ENCODE data around the gene TAF4. TPM values are rescaled to one million over a fixed set of nuclear protein-coding genes. Genes with fewer than 3 reads are reported as not detected.

Gene TAF4
- polyA plus RNA-seq, 1 donor from 2014 or later: 10.2 TPM

DNA sequence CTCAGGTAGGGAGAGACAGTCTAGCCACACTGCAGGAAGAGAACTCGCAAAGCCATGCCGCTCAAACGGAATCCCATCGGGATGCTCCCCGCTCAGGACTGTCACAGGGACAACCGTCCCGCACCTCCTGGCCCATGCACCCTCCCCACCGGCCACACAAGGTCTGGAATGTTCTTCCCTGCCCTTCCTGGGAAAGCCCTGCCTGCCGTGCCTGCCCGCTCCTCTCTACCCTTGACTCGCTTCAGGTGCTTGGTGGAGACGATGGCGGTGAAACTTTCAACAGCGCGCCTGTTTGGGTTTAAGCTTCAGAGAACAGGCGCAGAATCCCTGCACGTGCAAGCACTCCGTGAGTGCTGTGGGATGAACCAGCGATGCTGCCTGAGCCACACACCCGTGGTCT lies 20.6 kb downstream of the TAF4 start:
- Histone ChIP-seq H3K27me3 (ENCODE audit: insufficient read depth, low read depth, low read length) (no peaks in the 10 kb centered on the region), H3K9me3 (ENCODE audit: low read length) (no peaks in the 10 kb centered on the region), H4K20me1 (ENCODE audit: insufficient read depth) (no peaks in the 10 kb centered on the region), H3K4me3 (ENCODE audit: low read length) (no peak overlapping the region), H3K9me2 (ENCODE audit: insufficient read depth, low read length) (no peaks in the 10 kb centered on the region), H2AFZ (ENCODE audit: low read depth, low read length) (no peak overlapping the region), H3K9ac (ENCODE audit: low read length) (no peak overlapping the region), H3K27ac (ENCODE audit: low read length) (no peak overlapping the region), H3F3A (ENCODE audit: insufficient read depth, low read length, poor library complexity, severe bottlenecking) (no peaks in the 10 kb centered on the region), H3K36me3 (ENCODE audit: insufficient read depth, low read length) (no peaks in the 10 kb centered on the region), H3K4me2 (ENCODE audit: low read length) (no peak overlapping the region), H3K79me2 (replicated peaks; ENCODE audit: insufficient read depth, low read length) (peaks cover 44% of the 10 kb centered on the region)
- TF ChIP-seq, protein P1, sequence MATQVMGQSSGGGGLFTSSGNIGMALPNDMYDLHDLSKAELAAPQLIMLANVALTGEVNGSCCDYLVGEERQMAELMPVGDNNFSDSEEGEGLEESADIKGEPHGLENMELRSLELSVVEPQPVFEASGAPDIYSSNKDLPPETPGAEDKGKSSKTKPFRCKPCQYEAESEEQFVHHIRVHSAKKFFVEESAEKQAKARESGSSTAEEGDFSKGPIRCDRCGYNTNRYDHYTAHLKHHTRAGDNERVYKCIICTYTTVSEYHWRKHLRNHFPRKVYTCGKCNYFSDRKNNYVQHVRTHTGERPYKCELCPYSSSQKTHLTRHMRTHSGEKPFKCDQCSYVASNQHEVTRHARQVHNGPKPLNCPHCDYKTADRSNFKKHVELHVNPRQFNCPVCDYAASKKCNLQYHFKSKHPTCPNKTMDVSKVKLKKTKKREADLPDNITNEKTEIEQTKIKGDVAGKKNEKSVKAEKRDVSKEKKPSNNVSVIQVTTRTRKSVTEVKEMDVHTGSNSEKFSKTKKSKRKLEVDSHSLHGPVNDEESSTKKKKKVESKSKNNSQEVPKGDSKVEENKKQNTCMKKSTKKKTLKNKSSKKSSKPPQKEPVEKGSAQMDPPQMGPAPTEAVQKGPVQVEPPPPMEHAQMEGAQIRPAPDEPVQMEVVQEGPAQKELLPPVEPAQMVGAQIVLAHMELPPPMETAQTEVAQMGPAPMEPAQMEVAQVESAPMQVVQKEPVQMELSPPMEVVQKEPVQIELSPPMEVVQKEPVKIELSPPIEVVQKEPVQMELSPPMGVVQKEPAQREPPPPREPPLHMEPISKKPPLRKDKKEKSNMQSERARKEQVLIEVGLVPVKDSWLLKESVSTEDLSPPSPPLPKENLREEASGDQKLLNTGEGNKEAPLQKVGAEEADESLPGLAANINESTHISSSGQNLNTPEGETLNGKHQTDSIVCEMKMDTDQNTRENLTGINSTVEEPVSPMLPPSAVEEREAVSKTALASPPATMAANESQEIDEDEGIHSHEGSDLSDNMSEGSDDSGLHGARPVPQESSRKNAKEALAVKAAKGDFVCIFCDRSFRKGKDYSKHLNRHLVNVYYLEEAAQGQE (IDR thresholded peaks at IDR 0.05; ENCODE audit: borderline replicate concordance): no peak
- TF ChIP-seq TAF1 (IDR thresholded peaks at IDR 0.05; ENCODE audit: low read depth) (no peak), RAD21 (conservative IDR thresholded peaks at IDR 0.05) (no peak), SMC3 (conservative IDR thresholded peaks at IDR 0.05; ENCODE audit: poor library complexity) (no peak), MXI1 (conservative IDR thresholded peaks at IDR 0.05; ENCODE audit: poor library complexity, severe bottlenecking) (no peak), POLR2AphosphoS5 (IDR thresholded peaks at IDR 0.05) (no peak), EP300 (conservative IDR thresholded peaks at IDR 0.05; ENCODE audit: poor library complexity, severe bottlenecking) (no peak), EZH2 (IDR thresholded peaks at IDR 0.05; ENCODE audit: borderline replicate concordance, insufficient read depth, low read length, poor library complexity, severe bottlenecking) (no peak)
- TF ChIP-seq, protein P2, sequence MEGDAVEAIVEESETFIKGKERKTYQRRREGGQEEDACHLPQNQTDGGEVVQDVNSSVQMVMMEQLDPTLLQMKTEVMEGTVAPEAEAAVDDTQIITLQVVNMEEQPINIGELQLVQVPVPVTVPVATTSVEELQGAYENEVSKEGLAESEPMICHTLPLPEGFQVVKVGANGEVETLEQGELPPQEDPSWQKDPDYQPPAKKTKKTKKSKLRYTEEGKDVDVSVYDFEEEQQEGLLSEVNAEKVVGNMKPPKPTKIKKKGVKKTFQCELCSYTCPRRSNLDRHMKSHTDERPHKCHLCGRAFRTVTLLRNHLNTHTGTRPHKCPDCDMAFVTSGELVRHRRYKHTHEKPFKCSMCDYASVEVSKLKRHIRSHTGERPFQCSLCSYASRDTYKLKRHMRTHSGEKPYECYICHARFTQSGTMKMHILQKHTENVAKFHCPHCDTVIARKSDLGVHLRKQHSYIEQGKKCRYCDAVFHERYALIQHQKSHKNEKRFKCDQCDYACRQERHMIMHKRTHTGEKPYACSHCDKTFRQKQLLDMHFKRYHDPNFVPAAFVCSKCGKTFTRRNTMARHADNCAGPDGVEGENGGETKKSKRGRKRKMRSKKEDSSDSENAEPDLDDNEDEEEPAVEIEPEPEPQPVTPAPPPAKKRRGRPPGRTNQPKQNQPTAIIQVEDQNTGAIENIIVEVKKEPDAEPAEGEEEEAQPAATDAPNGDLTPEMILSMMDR (IDR thresholded peaks at IDR 0.05; ENCODE audit: poor library complexity, severe bottlenecking): no peak

DNA sequence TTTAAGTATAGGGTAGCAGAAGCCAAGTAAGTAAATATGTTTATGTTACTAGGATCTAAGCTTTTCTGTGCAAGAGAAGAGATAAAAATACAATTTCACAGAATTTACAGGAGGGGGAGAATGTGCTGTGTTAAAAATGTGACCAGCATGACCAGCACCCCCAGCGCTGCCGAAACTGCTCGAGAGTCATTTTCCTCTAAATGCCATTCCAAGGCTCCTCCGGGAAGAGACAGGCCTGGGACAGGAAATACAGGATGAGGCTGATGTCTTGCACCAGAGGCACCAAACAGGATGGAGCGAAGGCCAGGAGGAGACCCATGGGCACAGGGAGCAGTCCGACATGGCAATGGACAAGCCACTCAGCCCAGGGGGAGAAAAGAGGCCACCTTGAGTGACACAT lies 21.1 kb downstream of the TAF4 start:
- H3K79me2 ChIP-seq (replicated peaks; ENCODE audit: insufficient read depth, low read length): peaks cover 45% of the 10 kb centered on the region
- no peak overlapping the region for H2AFZ ChIP-seq (ENCODE audit: low read depth, low read length)
- H3K27me3 ChIP-seq (ENCODE audit: insufficient read depth, low read depth, low read length): no peaks in the 10 kb centered on the region
- no peaks in the 10 kb centered on the region for H3K9me3 ChIP-seq (ENCODE audit: low read length)
- H3K27ac ChIP-seq (ENCODE audit: low read length): no peak overlapping the region
- TF ChIP-seq, protein P2 (IDR thresholded peaks at IDR 0.05; ENCODE audit: poor library complexity, severe bottlenecking): no peak
- TF ChIP-seq RAD21 (conservative IDR thresholded peaks at IDR 0.05) (no peak), POLR2AphosphoS5 (IDR thresholded peaks at IDR 0.05) (no peak), SMC3 (conservative IDR thresholded peaks at IDR 0.05; ENCODE audit: poor library complexity) (no peak), MXI1 (conservative IDR thresholded peaks at IDR 0.05; ENCODE audit: poor library complexity, severe bottlenecking) (no peak), TAF1 (IDR thresholded peaks at IDR 0.05; ENCODE audit: low read depth) (no peak), EZH2 (IDR thresholded peaks at IDR 0.05; ENCODE audit: borderline replicate concordance, insufficient read depth, low read length, poor library complexity, severe bottlenecking) (no peak)
- no peaks in the 10 kb centered on the region for H3F3A ChIP-seq (ENCODE audit: insufficient read depth, low read length, poor library complexity, severe bottlenecking)
- H3K9me2 ChIP-seq (ENCODE audit: insufficient read depth, low read length): no peaks in the 10 kb centered on the region
- no peaks in the 10 kb centered on the region for H4K20me1 ChIP-seq (ENCODE audit: insufficient read depth)
- H3K9ac ChIP-seq (ENCODE audit: low read length): no peak overlapping the region
- H3K36me3 ChIP-seq (ENCODE audit: insufficient read depth, low read length): no peaks in the 10 kb centered on the region
- H3K4me2 ChIP-seq (ENCODE audit: low read length): no peak overlapping the region
- no peak overlapping the region for H3K4me3 ChIP-seq (ENCODE audit: low read length)
